Lower lobe of right lung (tissue), 2 donors: ENCODE measurements around the gene APBB1. TPM values are rescaled to one million over a fixed set of nuclear protein-coding genes. Genes with fewer than 3 reads are reported as not detected.

Experiments used
- ATAC-seq, 2 donors: fragments of 200-7000 bp; cut with Tn5 transposase; one replicate each; pipeline ENCODE4 v1.9.1; 2020 to 2022; ENCODE audit warnings: mild to moderate bottlenecking in 2 of 2, moderate library complexity in 2 of 2
- DNase-seq: peaks from one replicate; pipeline ENCODE4 v3.0.0-alpha.2; 2020
- H3K27ac ChIP-seq: fragments of 200-600 bp; one replicate; pipeline ENCODE4 v1.8.0; 2022
- H3K27me3 ChIP-seq: fragments of 200-600 bp; one replicate; pipeline ENCODE4 v1.8.0; 2022; ENCODE audit warnings: low read depth
- H3K36me3 ChIP-seq: fragments of 200-600 bp; one replicate; pipeline ENCODE4 v1.8.0; 2022; ENCODE audit warnings: mild to moderate bottlenecking
- H3K4me1 ChIP-seq: fragments of 200-600 bp; one replicate; pipeline ENCODE4 v1.8.0; 2022
- H3K4me3 ChIP-seq: fragments of 200-600 bp; one replicate; pipeline ENCODE4 v1.8.0; 2022; ENCODE audit warnings: mild to moderate bottlenecking
- H3K9me3 ChIP-seq: fragments of 200-600 bp; one replicate; pipeline ENCODE4 v1.8.0; 2022
- CTCF ChIP-seq: fragments of 200-600 bp; IDR thresholded peaks from one replicate; pipeline ENCODE4 v1.8.0; 2022; ENCODE audit warnings: antibody characterized with exemption, mild to moderate bottlenecking
- intact Hi-C: fragments of 100-400 bp; cut with DNase I; formaldehyde crosslinking; loops from one replicate; pipeline ENCODE4 v1.11.0; 2022
- total RNA-seq: library from RNA; stranded (reverse); fragmentation: NEBNext Ultra II Directional; extraction: Animal tissue kit (Norgen Biotek cat#: 25700); gene quantifications from one replicate; pipeline ENCODE4 v1.2.1, GENCODE V29; 2021
- donor health status: DM: no; HTN: yes; CAD: no; lungs with severe emphysema.

The APBB1 gene
- total RNA-seq, 1 donor from 2014 or later, result 37.2 TPM

GRCh38 chr11:6410695-6411430 is 8.0 kb downstream of the APBB1 start:
- Histone ChIP-seq H3K27ac (no peak overlapping the region), H3K4me3 (no peak overlapping the region), H3K9me3 (no peaks in the 10 kb centered on the region), H3K27me3 (no peaks in the 10 kb centered on the region), H3K36me3 (peaks cover 30% of the 10 kb centered on the region), H3K4me1 (peaks cover 16% of the 10 kb centered on the region)
- DNase-seq, result no peak
- intact Hi-C loops, result no loop called here
- ATAC-seq, result no peak
- no peak for TF ChIP-seq CTCF

- Histone ChIP-seq H3K36me3 (peaks cover 48% of the 10 kb centered on the region), H3K4me1 (no peaks in the 10 kb centered on the region), H3K9me3 (no peaks in the 10 kb centered on the region), H3K4me3 (no peak overlapping the region), H3K27ac (no peak overlapping the region), H3K27me3 (no peaks in the 10 kb centered on the region)
- DNase-seq, result no peak
- intact Hi-C loops, result no loop called here
- TF ChIP-seq CTCF, result no peak
- ATAC-seq, result no peak
Measured at GRCh38 chr11:6406370-6406769, 12.5 kb downstream of the APBB1 start.

GRCh38 chr11:6405846-6406245 is 13.0 kb downstream of the APBB1 start:
- no peak overlapping the region for H3K4me3 ChIP-seq
- H3K27ac ChIP-seq, result no peak overlapping the region
- peaks cover 48% of the 10 kb centered on the region for H3K36me3 ChIP-seq
- H3K9me3 ChIP-seq, result no peaks in the 10 kb centered on the region
- DNase-seq, result no peak
- intact Hi-C loops, result no loop called here
- no peaks in the 10 kb centered on the region for H3K27me3 ChIP-seq
- no peak for TF ChIP-seq CTCF
- no peak for ATAC-seq
- H3K4me1 ChIP-seq, result no peaks in the 10 kb centered on the region

GRCh38 chr11:6405052-6405667 is 13.7 kb downstream of the APBB1 start:
- peak in 1 of 2 donors; percentile 61 for ATAC-seq
- peak; percentile 47 for DNase-seq
- Histone ChIP-seq H3K4me3 (no peak overlapping the region), H3K27ac (no peak overlapping the region), H3K4me1 (no peaks in the 10 kb centered on the region), H3K27me3 (no peaks in the 10 kb centered on the region), H3K36me3 (peaks cover 46% of the 10 kb centered on the region), H3K9me3 (no peaks in the 10 kb centered on the region)
- intact Hi-C loops, result no loop called here
- TF ChIP-seq CTCF, result no peak

- intact Hi-C loops, result no loop called here
- DNase-seq (peak; percentile 30), ATAC-seq (peak in 1 of 2 donors; percentile 16)
- Histone ChIP-seq H3K36me3 (peaks cover 41% of the 10 kb centered on the region), H3K27ac (no peak overlapping the region), H3K4me1 (no peaks in the 10 kb centered on the region), H3K9me3 (no peaks in the 10 kb centered on the region), H3K27me3 (no peaks in the 10 kb centered on the region), H3K4me3 (no peak overlapping the region)
- no peak for TF ChIP-seq CTCF
Measured at GRCh38 chr11:6404342-6405051, 14.4 kb downstream of the APBB1 start.
